Ishikawa (cell line): ENCODE measurements around the gene LRRC8E.

Source experiments
- EGR1 ChIP-seq: IDR thresholded peaks from 2 replicates; pipeline ENCODE4 v1.6.1; 2012
- ZBTB7A ChIP-seq: IDR thresholded peaks from 2 replicates; pipeline ENCODE4 v1.6.1; 2012; ENCODE audit warnings: low read depth

- TF ChIP-seq ZBTB7A (no peak), EGR1 (no peak)
Observed at GRCh38 chr19:7931221-7932061, 43.1 kb downstream of the LRRC8E start.
